Caco-2 (cell line): ENCODE measurements around the gene TIMM17B. TPM values are rescaled to one million over a fixed set of nuclear protein-coding genes. Genes with fewer than 3 reads are reported as not detected.

ENCODE experiments used
- BruUV-seq: library from RNA; stranded (reverse); fragments of 400-500 nt; replicated peaks from 2 replicates; lab custom pipeline; 2021; lab: Mats Ljungman, UMichigan
- CTCF ChIA-PET: fragments of 300-600 bp; sonication (Branson Sonifier 250); formaldehyde crosslinking; loops from one replicate; lab custom pipeline; 2022; ENCODE audit warnings: antibody characterized with exemption; lab: Charles Lee
- POLR2A ChIA-PET: fragments of 300-600 bp; sonication (Branson Sonifier 250); formaldehyde crosslinking; loops from one replicate; lab custom pipeline; 2022; ENCODE audit warnings: antibody characterized with exemption; lab: Charles Lee
- DNase-seq, 2 experiments: peaks; one replicate each; pipeline versions ENCODE4 v3.0.0 to v3.0.0-alpha.2; 2020 to 2022
- H3K27me3 ChIP-seq: replicated peaks from 2 replicates; pipeline ENCODE4 v1.6.0; 2011; ENCODE audit warnings: low read length; ENCODE audit not compliant: control insufficient read depth, insufficient read depth
- H3K36me3 ChIP-seq: 2 replicates; pipeline ENCODE4 v1.5.1; 2011; ENCODE audit warnings: low read length; ENCODE audit not compliant: control insufficient read depth, insufficient read depth
- H3K4me1 ChIP-seq: fragments of 250-450 bp; sonication (Bioruptor Pico); 2 replicates; pipeline ENCODE4 v1.5.1; 2020; ENCODE audit warnings: mild to moderate bottlenecking
- H3K4me3 ChIP-seq: 2 replicates; pipeline ENCODE4 v1.5.1; 2011; ENCODE audit warnings: low read depth, mild to moderate bottlenecking, control low read depth, low read length
- H3K9me3 ChIP-seq: fragments of 250-450 bp; sonication (Bioruptor Pico); 2 replicates; pipeline ENCODE4 v1.5.1; 2020; ENCODE audit warnings: mild to moderate bottlenecking, moderate library complexity
- H3K27ac Mint-ChIP-seq: one replicate; pipeline ENCODE4 v1.8.0; 2022; ENCODE audit warnings: mixed read lengths; ENCODE audit not compliant: unreplicated experiment
- H3K27me3 Mint-ChIP-seq: one replicate; pipeline ENCODE4 v1.8.0; 2022; ENCODE audit warnings: mixed read lengths; ENCODE audit not compliant: insufficient read depth, unreplicated experiment
- H3K36me3 Mint-ChIP-seq: one replicate; pipeline ENCODE4 v1.8.0; 2022; ENCODE audit warnings: mild to moderate bottlenecking, mixed read lengths; ENCODE audit not compliant: insufficient read depth, unreplicated experiment
- H3K4me1 Mint-ChIP-seq: one replicate; pipeline ENCODE4 v1.8.0; 2022; ENCODE audit warnings: low read depth, mixed read lengths; ENCODE audit not compliant: unreplicated experiment
- H3K4me3 Mint-ChIP-seq: one replicate; pipeline ENCODE4 v1.8.0; 2022; ENCODE audit warnings: mild to moderate bottlenecking, moderate library complexity, mixed read lengths; ENCODE audit not compliant: unreplicated experiment
- H3K9me3 Mint-ChIP-seq: one replicate; pipeline ENCODE4 v1.8.0; 2022; ENCODE audit warnings: mixed read lengths; ENCODE audit not compliant: unreplicated experiment
- intact Hi-C: fragments of 100-400 bp; cut with micrococcal nuclease; formaldehyde crosslinking; loops from one replicate; pipeline ENCODE4 v1.10.0; 2022; ENCODE audit not compliant: unreplicated experiment
- total RNA-seq: library from RNA; stranded (reverse); gene quantifications from 2 replicates; pipeline ENCODE4 v1.2.3, GENCODE V29; 2022
- TF ChIP-seq, protein P1 (sequence below), 2 experiments: fragments of 200-600 bp in 1 of 2; IDR thresholded peaks; 1 replicate in 1 of 2; 2 replicates in 1 of 2; pipeline versions ENCODE4 v1.5.1 to v1.8.0; 2011 to 2022; ENCODE audit warnings: antibody characterized with exemption in 1 of 2, control low read depth in 1 of 2, inconsistent platforms in 1 of 2, low read depth in 1 of 2, low read length in 1 of 2, mild to moderate bottlenecking in 1 of 2, moderate library complexity in 1 of 2; ENCODE audit not compliant: insufficient read depth in 1 of 2, severe bottlenecking in 1 of 2, unreplicated experiment in 1 of 2

The TIMM17B gene
- total RNA-seq, 1 experiment from 2014 or later = 90.6 TPM

GRCh38 chrX:48942895-48943294 lies 45.3 kb upstream of the TIMM17B start:
- H3K4me3 Mint-ChIP-seq = no peak overlapping the region
- intact Hi-C loops = no loop called here
- H3K4me1 ChIP-seq = no peaks in the 10 kb centered on the region
- no peak overlapping the region for H3K27ac Mint-ChIP-seq
- H3K36me3 ChIP-seq = no peaks in the 10 kb centered on the region; the same call in 1 of the 2 replicates
- H3K27me3 ChIP-seq = no peaks in the 10 kb centered on the region
- no peaks in the 10 kb centered on the region for H3K9me3 Mint-ChIP-seq
- BruUV-seq = no TSS peak
- TF ChIP-seq, protein P1, sequence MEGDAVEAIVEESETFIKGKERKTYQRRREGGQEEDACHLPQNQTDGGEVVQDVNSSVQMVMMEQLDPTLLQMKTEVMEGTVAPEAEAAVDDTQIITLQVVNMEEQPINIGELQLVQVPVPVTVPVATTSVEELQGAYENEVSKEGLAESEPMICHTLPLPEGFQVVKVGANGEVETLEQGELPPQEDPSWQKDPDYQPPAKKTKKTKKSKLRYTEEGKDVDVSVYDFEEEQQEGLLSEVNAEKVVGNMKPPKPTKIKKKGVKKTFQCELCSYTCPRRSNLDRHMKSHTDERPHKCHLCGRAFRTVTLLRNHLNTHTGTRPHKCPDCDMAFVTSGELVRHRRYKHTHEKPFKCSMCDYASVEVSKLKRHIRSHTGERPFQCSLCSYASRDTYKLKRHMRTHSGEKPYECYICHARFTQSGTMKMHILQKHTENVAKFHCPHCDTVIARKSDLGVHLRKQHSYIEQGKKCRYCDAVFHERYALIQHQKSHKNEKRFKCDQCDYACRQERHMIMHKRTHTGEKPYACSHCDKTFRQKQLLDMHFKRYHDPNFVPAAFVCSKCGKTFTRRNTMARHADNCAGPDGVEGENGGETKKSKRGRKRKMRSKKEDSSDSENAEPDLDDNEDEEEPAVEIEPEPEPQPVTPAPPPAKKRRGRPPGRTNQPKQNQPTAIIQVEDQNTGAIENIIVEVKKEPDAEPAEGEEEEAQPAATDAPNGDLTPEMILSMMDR (IDR thresholded peaks at IDR 0.05; ENCODE audit: insufficient read depth in 1 of 2, low read depth in 1 of 2, low read length in 1 of 2, severe bottlenecking in 1 of 2, unreplicated experiment in 1 of 2) = no peak
- no peaks in the 10 kb centered on the region for H3K4me1 Mint-ChIP-seq
- ChIA-PET CTCF (interaction anchor here (1.0 kb wide), 1 partner anchor 13 kb away, joined by 3 read pairs; no protein-coding TSS in a partner anchor), POLR2A (no interaction called here)
- H3K4me3 ChIP-seq = no peak overlapping the region
- peaks cover 11% of the 10 kb centered on the region for H3K36me3 Mint-ChIP-seq
- H3K27me3 Mint-ChIP-seq = no peaks in the 10 kb centered on the region
- no peak for DNase-seq
- H3K9me3 ChIP-seq = no peaks in the 10 kb centered on the region

DNA sequence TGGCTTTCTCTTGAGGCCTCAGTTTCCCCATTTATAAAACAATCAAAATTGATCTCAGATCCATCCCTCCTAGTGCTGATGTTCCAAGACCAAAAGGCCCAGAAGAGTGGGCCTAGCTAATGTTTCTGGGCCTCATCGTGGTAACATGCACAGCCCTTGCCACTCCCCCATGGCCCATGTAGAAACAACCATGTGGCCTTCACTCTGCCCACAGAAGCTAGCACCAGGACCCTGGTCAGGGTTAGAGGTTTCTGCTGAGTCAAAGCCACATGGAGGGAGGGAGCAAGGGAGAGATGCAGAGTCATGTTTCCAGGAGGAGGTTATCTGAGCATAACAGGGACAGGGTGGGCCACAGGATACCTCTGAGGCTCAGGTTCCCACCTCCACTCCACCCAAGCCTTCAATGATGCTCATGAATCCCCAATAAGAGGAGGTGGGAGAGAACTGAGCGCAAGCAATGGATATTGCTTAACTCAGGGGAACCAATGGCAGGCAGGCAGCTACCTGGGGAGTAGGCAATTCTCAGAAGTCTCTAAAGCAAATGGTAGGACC lies 42.9 kb upstream of the TIMM17B start:
- DNase-seq = no peak
- H3K27me3 Mint-ChIP-seq = no peaks in the 10 kb centered on the region
- H3K36me3 ChIP-seq = no peaks in the 10 kb centered on the region; the same call in 1 of the 2 replicates
- no peaks in the 10 kb centered on the region for H3K9me3 Mint-ChIP-seq
- H3K4me3 ChIP-seq = no peak overlapping the region
- intact Hi-C loops = no loop called here
- peaks cover 13% of the 10 kb centered on the region for H3K36me3 Mint-ChIP-seq
- CTCF ChIA-PET = interaction anchor here (0.6 kb wide), 1 partner anchor 103 kb away, joined by 3 read pairs; no protein-coding TSS in a partner anchor
- no TSS peak for BruUV-seq
- no peaks in the 10 kb centered on the region for H3K27me3 ChIP-seq
- no peaks in the 10 kb centered on the region for H3K4me1 ChIP-seq
- no peaks in the 10 kb centered on the region for H3K9me3 ChIP-seq
- H3K4me3 Mint-ChIP-seq = no peak overlapping the region
- POLR2A ChIA-PET = interaction anchor here (0.7 kb wide), 1 partner anchor 8 kb away, joined by 11 read pairs; no protein-coding TSS in a partner anchor
- no peak overlapping the region for H3K27ac Mint-ChIP-seq
- no peaks in the 10 kb centered on the region for H3K4me1 Mint-ChIP-seq
- TF ChIP-seq, protein P1 (IDR thresholded peaks at IDR 0.05; ENCODE audit: insufficient read depth in 1 of 2, low read depth in 1 of 2, low read length in 1 of 2, severe bottlenecking in 1 of 2, unreplicated experiment in 1 of 2) = no peak

GRCh38 chrX:48939524-48940228 lies 42.1 kb upstream of the TIMM17B start:
- H3K4me1 ChIP-seq = no peaks in the 10 kb centered on the region
- POLR2A ChIA-PET = no interaction called here
- Mint-ChIP-seq H3K4me3 (no peak overlapping the region), H3K27ac (no peak overlapping the region), H3K27me3 (no peaks in the 10 kb centered on the region), H3K4me1 (no peaks in the 10 kb centered on the region), H3K36me3 (peaks cover 18% of the 10 kb centered on the region), H3K9me3 (no peaks in the 10 kb centered on the region)
- no peak overlapping the region for H3K4me3 ChIP-seq
- CTCF ChIA-PET = interaction anchor here (0.6 kb wide), 1 partner anchor 104 kb away, joined by 3 read pairs; no protein-coding TSS in a partner anchor
- no peaks in the 10 kb centered on the region for H3K9me3 ChIP-seq
- TF ChIP-seq, protein P1 (IDR thresholded peaks at IDR 0.05; ENCODE audit: insufficient read depth in 1 of 2, low read depth in 1 of 2, low read length in 1 of 2, severe bottlenecking in 1 of 2, unreplicated experiment in 1 of 2) = no peak
- BruUV-seq = no TSS peak
- intact Hi-C loops = no loop called here
- no peaks in the 10 kb centered on the region for H3K27me3 ChIP-seq
- no peaks in the 10 kb centered on the region; the same call in 1 of the 2 replicates for H3K36me3 ChIP-seq
- DNase-seq = no peak
